Measurements from ENCODE around the gene CASP10. TPM values are rescaled to one million over a fixed set of nuclear protein-coding genes. Genes with fewer than 3 reads are reported as not detected.

Gene CASP10
- total and polyA plus RNA-seq, 2 of the 8 experiments (the other 6 are each of a cell fraction or from before 2014, with no cell fraction given) = 2.3 to 4.0 TPM

DNA sequence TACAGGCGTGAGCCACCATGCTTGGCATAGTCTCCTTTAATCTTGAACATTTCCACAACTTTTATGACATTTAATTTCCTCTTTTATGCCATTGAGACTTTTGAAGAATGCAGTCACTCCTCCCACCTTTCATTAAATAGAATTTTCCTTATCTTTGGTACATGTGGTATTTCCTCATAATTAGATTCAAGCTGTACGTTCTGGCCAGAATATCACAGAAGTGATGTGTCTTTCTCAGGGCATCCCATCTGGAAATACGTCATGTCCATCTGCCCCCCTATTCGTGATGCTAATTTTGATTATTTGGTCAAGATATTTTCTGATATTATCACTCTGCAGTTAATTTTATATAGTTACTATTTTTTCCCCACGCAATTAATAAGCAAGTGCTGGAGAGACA lies 16.9 kb downstream of the CASP10 start:
- H4K91ac ChIP-seq (replicated peaks; ENCODE audit: insufficient read length, low read length) = no peak overlapping the region
- no peaks in the 10 kb centered on the region; a peak in 1 of 7 replicates for H3K4me1 ChIP-seq (replicated peaks in 1 of 4; ENCODE audit: control insufficient read depth in 3 of 4, insufficient read depth in 4 of 4, low read length in 3 of 4)
- H2BK12ac ChIP-seq (ENCODE audit: low read depth, low read length) = no peak overlapping the region
- WGBS, 2 experiments (ENCODE audit: extremely low coverage in 1 of 2, insufficient coverage in 1 of 2, insufficient read length in 1 of 2, insufficient replicate concordance in 2 of 2, low coverage in 1 of 2, low lambda C conversion rate in 2 of 2, missing lambda C conversion rate in 1 of 2) = 79% methylated on average over 5 of the region's 5 CpGs; no CpG with 5 or more reads in 1 of the 2 experiments
- no peak for DNase-seq (ENCODE audit: low read depth in 1 of 2, low spot score in 2 of 2)
- H2BK20ac ChIP-seq (ENCODE audit: low read length) = no peak overlapping the region
- H4K20me1 ChIP-seq (replicated peaks in 1 of 2; ENCODE audit: control insufficient read depth in 1 of 2, insufficient read depth in 2 of 2, low read length in 2 of 2) = no peaks in the 10 kb centered on the region
- H3K27me3 ChIP-seq (replicated peaks in 1 of 4; ENCODE audit: control insufficient read depth in 3 of 4, extremely low read depth in 1 of 4, insufficient read depth in 3 of 4, low read length in 3 of 4) = no peaks in the 10 kb centered on the region
- H3K4ac ChIP-seq (replicated peaks; ENCODE audit: insufficient read length, low read depth, low read length) = no peak overlapping the region
- no peak overlapping the region for H4K5ac ChIP-seq (ENCODE audit: insufficient read length, low read depth, low read length)
- no peak overlapping the region for H2AFZ ChIP-seq (ENCODE audit: low read length)
- H3K36me3 ChIP-seq (ENCODE audit: control insufficient read depth in 2 of 4, insufficient read depth in 4 of 4, low read length in 3 of 4) = no peaks in the 10 kb centered on the region
- no peak overlapping the region for H3K18ac ChIP-seq (ENCODE audit: extremely low read depth, low read length)
- H3K56ac ChIP-seq (replicated peaks; ENCODE audit: insufficient read length, low read depth, low read length) = no peak overlapping the region
- no peaks in the 10 kb centered on the region; the same call in 1 of the 2 replicates for H3K23me2 ChIP-seq (ENCODE audit: low read depth, low read length)
- H2BK5ac ChIP-seq (ENCODE audit: low read depth, low read length) = no peak overlapping the region
- no peak overlapping the region for H3K27ac ChIP-seq (ENCODE audit: low read depth, low read length)
- no peak overlapping the region for H2BK120ac ChIP-seq (replicated peaks; ENCODE audit: low read depth, low read length)
- no peak overlapping the region for H4K8ac ChIP-seq (ENCODE audit: extremely low read depth, insufficient read depth, low read length)
- H3K79me2 ChIP-seq (ENCODE audit: control insufficient read depth in 1 of 2, insufficient read depth in 2 of 2, low read length in 2 of 2) = no peaks in the 10 kb centered on the region
- H3K79me1 ChIP-seq (ENCODE audit: low read depth, low read length) = no peaks in the 10 kb centered on the region
- H2BK15ac ChIP-seq (ENCODE audit: low read length) = no peak overlapping the region
- CTCF ChIA-PET (ENCODE audit: partially characterized antibody) = no interaction called here
- no peak overlapping the region for H3K23ac ChIP-seq (ENCODE audit: insufficient read length)
- no peak overlapping the region for H3K4me3 ChIP-seq (ENCODE audit: extremely low read depth in 1 of 4, insufficient read depth in 2 of 4, low read depth in 3 of 4, low read length in 4 of 4)
- H3K14ac ChIP-seq (ENCODE audit: insufficient read length) = no peak overlapping the region
- POLR2A ChIA-PET (ENCODE audit: partially characterized antibody) = no interaction called here
- H3K9me3 ChIP-seq (ENCODE audit: insufficient read depth in 2 of 2, low read depth in 1 of 2, low read length in 1 of 2) = no peaks in the 10 kb centered on the region
- H3K4me2 ChIP-seq (ENCODE audit: insufficient read depth in 1 of 2, low read depth in 2 of 2, low read length in 2 of 2) = no peak overlapping the region
- no peak overlapping the region for H3K9ac ChIP-seq (replicated peaks in 1 of 4; ENCODE audit: extremely low read depth in 1 of 4, low read depth in 3 of 4, low read length in 3 of 4)
- no peak for TF ChIP-seq HDAC2 (IDR thresholded peaks at IDR 0.05; ENCODE audit: borderline replicate concordance in 1 of 2, low read depth in 2 of 2, low read length in 2 of 2)
- no peak for FAIRE-seq
- no peak overlapping the region for H2AK5ac ChIP-seq (ENCODE audit: low read depth, low read length)

Measured in H1 (cell line).